Naive thymus-derived CD8-positive, alpha-beta T cell (primary cell): ENCODE measurements around the gene KLHDC7A. TPM values are rescaled to one million over a fixed set of nuclear protein-coding genes. Genes with fewer than 3 reads are reported as not detected.
A peak's percentile ranks its signal among the peaks of the same experiment; 100 is the strongest.
"Not testable (repeated sequence)": the region's sequence is repeated elsewhere in the genome, so short reads cannot be mapped to it uniquely, and the experiment has no call there.

Experiments
- ATAC-seq, 2 donors: fragments of 150-1000 bp; cut with Tn5 transposase in 1 of 2; sonication (Bioruptor Pico), chemical (Tn5 transposase) in 1 of 2; 1 replicate in 1 of 2; 2 replicates in 1 of 2; pipeline ENCODE4 v1.10.0; 2021; ENCODE audit warnings: mild to moderate bottlenecking in 2 of 2, moderate library complexity in 2 of 2
- POLR2A ChIA-PET: fragments of 350-600 bp; sonication (Branson Sonifier 250); formaldehyde crosslinking; loops from one replicate; lab custom pipeline; 2021; ENCODE audit warnings: antibody characterized with exemption; lab: Charles Lee
- DNase-seq, 10 donors: peaks; one replicate each; pipeline versions ENCODE4 v3.0.0 to v3.0.0-alpha.2; 2020 to 2022
- H3K27ac Mint-ChIP-seq, 10 donors: one replicate each; pipeline ENCODE4 v1.8.0; 2020 to 2022; ENCODE audit warnings: mild to moderate bottlenecking in 10 of 10, mixed read lengths in 10 of 10, moderate library complexity in 4 of 10, inconsistent platforms in 1 of 10
- H3K27me3 Mint-ChIP-seq, 5 donors: one replicate each; pipeline ENCODE4 v1.8.0; 2021 to 2022; ENCODE audit warnings: mixed read lengths in 5 of 5
- H3K36me3 Mint-ChIP-seq, 3 donors: one replicate each; pipeline ENCODE4 v1.8.0; 2020 to 2022; ENCODE audit warnings: mixed read lengths in 3 of 3, mild to moderate bottlenecking in 2 of 3, inconsistent platforms in 1 of 3
- H3K4me1 Mint-ChIP-seq, 4 donors: one replicate each; pipeline ENCODE4 v1.8.0; 2021 to 2022; ENCODE audit warnings: mixed read lengths in 4 of 4
- H3K4me3 Mint-ChIP-seq, 10 donors: one replicate each; pipeline ENCODE4 v1.8.0; 2020 to 2022; ENCODE audit warnings: mild to moderate bottlenecking in 10 of 10, mixed read lengths in 10 of 10, moderate library complexity in 6 of 10, inconsistent platforms in 1 of 10
- H3K9me3 Mint-ChIP-seq, 9 donors: one replicate each; pipeline ENCODE4 v1.8.0; 2020 to 2022; ENCODE audit warnings: mixed read lengths in 9 of 9, mild to moderate bottlenecking in 3 of 9, inconsistent platforms in 1 of 9, moderate library complexity in 1 of 9
- polyA plus RNA-seq, 3 donors: library from polyadenylated mRNA; unstranded; fragments of 300-500 nt; fragmentation: Illumina TruSeq; gene quantifications; one replicate each; pipeline ENCODE4 v1.2.3, GENCODE V29; 2021
- total RNA-seq, 8 experiments: library from RNA in 2 of 8; stranded (reverse) in 2 of 8; gene quantifications; one replicate each; pipeline ENCODE4 v1.2.3 and lab custom pipeline; 2021 to 2026

KLHDC7A gene
- total and polyA plus RNA-seq, 5 experiments from 2014 or later = not detected

DNA sequence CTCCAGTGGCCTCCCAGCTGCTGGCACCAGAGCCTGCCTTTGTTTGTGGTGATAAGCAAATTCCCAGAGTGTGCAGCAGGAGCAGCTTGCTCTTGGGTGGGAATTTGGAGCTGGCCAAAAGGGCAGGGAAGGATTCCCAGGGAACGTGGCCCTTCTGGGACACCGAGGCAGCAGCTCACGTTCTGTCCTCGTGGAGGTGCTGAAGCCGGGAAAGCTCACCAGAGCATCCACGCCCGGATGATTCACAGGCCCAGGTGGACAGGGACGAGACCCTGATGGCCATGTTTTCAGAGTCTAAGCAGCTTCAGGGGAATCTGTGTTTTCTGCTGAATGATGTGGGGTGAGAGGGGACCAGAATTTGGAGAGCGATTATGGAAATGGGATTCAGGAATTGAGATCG is 19.1 kb upstream of the KLHDC7A start:
- Mint-ChIP-seq H3K27me3 (peaks cover 21 to 60% (median 32%) of the 10 kb centered on the region in 5 donors), H3K27ac (no peak overlapping the region), H3K4me3 (no peak overlapping the region), H3K4me1 (no peaks in the 10 kb centered on the region), H3K9me3 (no peaks in the 10 kb centered on the region), H3K36me3 (no peaks in the 10 kb centered on the region)
- ATAC-seq (no peak), DNase-seq (no peak)
- POLR2A ChIA-PET = no interaction called here

DNA sequence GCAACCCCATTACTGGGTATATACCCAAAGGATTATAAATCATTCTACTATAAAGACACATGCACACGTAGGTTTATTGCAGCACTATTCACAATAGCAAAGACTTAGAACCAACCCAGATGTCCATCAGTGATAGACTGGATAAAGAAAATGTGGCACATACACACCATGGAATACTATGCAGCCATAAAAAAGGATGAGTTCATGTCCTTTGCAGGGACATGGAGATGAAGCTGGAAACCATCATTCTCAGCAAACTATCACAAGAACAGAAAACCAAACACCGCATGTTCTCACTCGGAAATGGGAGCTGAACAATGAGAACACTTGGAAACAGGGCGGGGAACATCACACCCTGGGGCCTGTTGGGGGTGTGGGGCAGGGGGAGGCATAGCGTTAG is 18.2 kb upstream of the KLHDC7A start:
- H3K4me1 Mint-ChIP-seq, H3K9me3 Mint-ChIP-seq, H3K27ac Mint-ChIP-seq, H3K4me3 Mint-ChIP-seq, DNase-seq, ATAC-seq, POLR2A ChIA-PET, H3K36me3 Mint-ChIP-seq: not testable (repeated sequence)
- H3K27me3 Mint-ChIP-seq = peaks cover 18 to 59% (median 29%) of the 10 kb centered on the region in 5 donors

GRCh38 chr1:18463063-18463462 is 17.7 kb upstream of the KLHDC7A start:
- Mint-ChIP-seq H3K27me3 (peaks cover 15 to 55% (median 27%) of the 10 kb centered on the region in 5 donors), H3K36me3 (no peaks in the 10 kb centered on the region), H3K9me3 (no peaks in the 10 kb centered on the region), H3K4me3 (no peak overlapping the region), H3K4me1 (no peaks in the 10 kb centered on the region), H3K27ac (no peak overlapping the region)
- ATAC-seq (no peak), DNase-seq (no peak)
- POLR2A ChIA-PET = no interaction called here

- no peaks in the 10 kb centered on the region for H3K36me3 Mint-ChIP-seq
- DNase-seq = no peak
- H3K4me3 Mint-ChIP-seq = no peak overlapping the region
- POLR2A ChIA-PET = no interaction called here
- H3K9me3 Mint-ChIP-seq = no peaks in the 10 kb centered on the region
- peaks cover 10 to 55% (median 31%) of the 10 kb centered on the region in 5 donors for H3K27me3 Mint-ChIP-seq
- H3K4me1 Mint-ChIP-seq = no peaks in the 10 kb centered on the region
- no peak overlapping the region for H3K27ac Mint-ChIP-seq
- ATAC-seq = no peak
Measured at GRCh38 chr1:18463984-18464664, 16.6 kb upstream of the KLHDC7A start.

GRCh38 chr1:18464665-18465050 is 16.1 kb upstream of the KLHDC7A start:
- POLR2A ChIA-PET = interaction anchor here (0.6 kb wide), 1 partner anchor 1170 kb away, joined by 3 read pairs; no protein-coding TSS in a partner anchor
- no peak overlapping the region for H3K27ac Mint-ChIP-seq
- no peak for DNase-seq

DNA sequence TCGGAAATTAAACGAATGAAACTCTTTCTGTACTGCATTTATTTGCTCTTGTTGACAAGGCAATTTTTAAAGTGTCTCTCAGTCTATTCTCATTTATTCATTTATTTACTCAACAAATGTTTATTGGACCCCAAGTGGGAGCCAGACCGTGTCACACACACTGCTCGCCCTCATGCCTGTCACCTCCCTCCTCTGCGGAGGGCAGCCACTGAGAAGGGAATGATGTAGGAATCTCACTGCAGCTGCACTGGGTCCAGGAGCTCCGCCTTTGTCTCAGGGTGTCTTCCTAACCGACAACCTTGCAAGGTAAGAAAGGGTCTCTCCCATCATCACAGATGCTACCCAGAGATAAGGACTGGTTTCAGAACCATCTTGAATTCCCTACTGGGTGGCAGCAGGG is 14.1 kb upstream of the KLHDC7A start:
- H3K27me3 Mint-ChIP-seq = peaks cover 5 to 32% (median 14%) of the 10 kb centered on the region in 5 donors
- DNase-seq (no peak), ATAC-seq (no peak)
- H3K4me3 Mint-ChIP-seq = no peak overlapping the region
- no peaks in the 10 kb centered on the region for H3K9me3 Mint-ChIP-seq
- no peak overlapping the region for H3K27ac Mint-ChIP-seq
- POLR2A ChIA-PET = no interaction called here
- no peaks in the 10 kb centered on the region for H3K36me3 Mint-ChIP-seq
- H3K4me1 Mint-ChIP-seq = no peaks in the 10 kb centered on the region

More at GRCh38 chr1:18464665-18465050, 16.1 kb upstream of the KLHDC7A start:
- no peaks in the 10 kb centered on the region for H3K9me3 Mint-ChIP-seq
- no peaks in the 10 kb centered on the region for H3K4me1 Mint-ChIP-seq
- no peak for ATAC-seq
- peaks cover 8 to 52% (median 25%) of the 10 kb centered on the region in 5 donors for H3K27me3 Mint-ChIP-seq
- no peak overlapping the region for H3K4me3 Mint-ChIP-seq
- H3K36me3 Mint-ChIP-seq = no peaks in the 10 kb centered on the region

- POLR2A ChIA-PET = no interaction called here
- Mint-ChIP-seq H3K4me3 (no peak overlapping the region), H3K36me3 (no peaks in the 10 kb centered on the region), H3K4me1 (no peaks in the 10 kb centered on the region), H3K27me3 (peaks cover 6 to 23% (median 14%) of the 10 kb centered on the region in 5 donors), H3K9me3 (no peaks in the 10 kb centered on the region), H3K27ac (no peak overlapping the region)
- no peak for DNase-seq
- no peak for ATAC-seq
Measured at GRCh38 chr1:18468570-18468969, 12.2 kb upstream of the KLHDC7A start.

DNA sequence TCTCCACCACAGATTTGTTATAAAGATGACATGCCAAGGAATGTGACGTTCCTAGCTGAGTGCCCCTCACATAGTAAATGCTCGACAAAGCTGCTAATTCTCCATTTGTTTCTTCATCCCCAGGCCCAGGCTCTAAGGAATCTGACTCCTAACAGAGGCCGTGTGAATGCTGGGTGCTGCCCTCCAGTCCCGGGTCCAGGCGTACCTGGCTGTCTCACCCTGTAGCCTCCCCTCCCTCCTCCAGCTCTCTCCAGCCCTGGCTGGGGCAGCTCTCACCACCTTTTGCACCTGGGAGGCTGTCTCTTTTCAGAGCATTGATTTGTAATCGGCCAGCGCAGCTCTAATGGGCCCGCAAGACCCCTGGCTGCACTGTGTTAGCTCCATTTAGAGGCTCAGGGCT is 11.2 kb upstream of the KLHDC7A start:
- Mint-ChIP-seq H3K4me1 (no peaks in the 10 kb centered on the region), H3K27me3 (peaks cover 4 to 23% (median 14%) of the 10 kb centered on the region in 5 donors), H3K36me3 (no peaks in the 10 kb centered on the region), H3K4me3 (no peak overlapping the region), H3K27ac (no peak overlapping the region), H3K9me3 (no peaks in the 10 kb centered on the region)
- POLR2A ChIA-PET = no interaction called here
- ATAC-seq = no peak
- no peak for DNase-seq

GRCh38 chr1:18470671-18471355 is 9.9 kb upstream of the KLHDC7A start:
- Mint-ChIP-seq H3K4me1 (no peaks in the 10 kb centered on the region), H3K9me3 (no peaks in the 10 kb centered on the region), H3K27me3 (peaks cover 6 to 27% (median 13%) of the 10 kb centered on the region in 5 donors), H3K36me3 (no peaks in the 10 kb centered on the region), H3K4me3 (no peak overlapping the region), H3K27ac (no peak overlapping the region)
- ATAC-seq = no peak
- no peak for DNase-seq
- POLR2A ChIA-PET = no interaction called here

DNA sequence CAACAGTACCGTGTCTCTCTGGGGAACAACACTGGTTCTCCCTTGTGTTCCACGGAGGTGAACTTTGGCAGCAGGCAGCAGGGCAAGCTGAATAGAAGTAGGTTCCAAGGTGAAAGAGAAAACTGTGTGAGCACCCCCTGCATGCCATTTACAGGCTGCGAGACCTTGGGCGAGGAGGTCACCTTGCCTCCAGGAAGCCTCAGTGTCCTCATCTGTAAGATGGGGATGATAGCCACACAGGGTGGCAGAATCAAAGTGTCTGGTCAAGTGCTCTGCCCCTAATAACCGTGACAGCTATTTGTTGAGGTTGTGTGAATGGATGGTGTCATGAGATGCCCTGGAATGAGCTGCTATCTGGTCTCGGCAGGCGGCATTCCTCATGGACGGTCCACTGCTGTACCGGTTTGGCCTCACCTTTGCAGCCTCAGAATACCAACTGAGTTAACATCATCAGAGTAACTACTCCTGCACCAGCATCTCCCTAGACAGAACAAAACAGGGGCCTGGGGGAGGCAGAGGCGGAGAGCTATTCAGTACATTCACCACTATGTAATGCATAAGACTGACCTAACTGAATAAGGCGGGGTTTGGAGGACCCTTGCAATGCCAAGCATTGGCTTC is 7.4 kb upstream of the KLHDC7A start:
- DNase-seq = no peak
- POLR2A ChIA-PET = no interaction called here
- H3K4me1 Mint-ChIP-seq = no peaks in the 10 kb centered on the region
- H3K36me3 Mint-ChIP-seq = no peaks in the 10 kb centered on the region
- no peak overlapping the region for H3K4me3 Mint-ChIP-seq
- H3K27ac Mint-ChIP-seq = no peak overlapping the region
- no peak for ATAC-seq
- peaks cover 7 to 27% (median 13%) of the 10 kb centered on the region in 5 donors for H3K27me3 Mint-ChIP-seq
- no peaks in the 10 kb centered on the region for H3K9me3 Mint-ChIP-seq

- Mint-ChIP-seq H3K9me3 (no peaks in the 10 kb centered on the region), H3K27ac (no peak overlapping the region), H3K27me3 (peaks cover 6 to 21% (median 13%) of the 10 kb centered on the region in 5 donors), H3K36me3 (no peaks in the 10 kb centered on the region), H3K4me3 (no peak overlapping the region), H3K4me1 (peaks cover 0 to 8% (median 0%) of the 10 kb centered on the region in 4 donors)
- DNase-seq = no peak
- ATAC-seq = no peak
- POLR2A ChIA-PET = no interaction called here
Measured at GRCh38 chr1:18474559-18475175, 6.1 kb upstream of the KLHDC7A start.

DNA sequence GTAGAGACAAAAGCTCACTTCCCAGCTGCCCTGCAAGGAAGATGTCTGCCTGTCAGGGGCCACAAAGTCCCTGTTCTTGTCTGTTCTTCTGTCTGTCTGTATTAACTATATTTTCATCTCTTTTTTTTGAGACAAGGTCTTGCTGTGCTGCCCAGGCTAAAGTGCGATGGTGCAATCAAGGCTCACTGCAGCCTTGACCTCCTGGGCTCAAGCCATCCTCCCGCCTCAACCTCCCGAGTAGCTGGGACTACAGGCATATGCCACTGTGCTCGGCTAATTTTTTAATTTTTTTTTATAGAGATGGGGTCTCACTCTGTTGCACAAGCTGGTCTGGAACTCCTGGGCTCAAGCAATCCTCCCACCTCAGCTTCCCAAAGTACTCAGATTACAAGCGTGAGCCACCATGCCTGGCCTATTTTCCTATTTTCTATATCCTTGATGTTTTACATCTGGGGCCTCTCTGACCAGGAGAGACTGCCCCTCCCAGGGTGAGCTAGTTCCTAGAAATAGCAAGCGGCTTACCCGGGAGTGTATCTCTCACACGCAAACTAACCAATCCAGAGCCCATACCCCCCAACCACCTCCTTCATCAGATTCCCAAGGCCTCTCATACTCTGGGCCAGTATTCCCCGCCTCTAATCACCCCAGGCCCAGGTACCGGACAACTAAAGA is 5.4 kb upstream of the KLHDC7A start:
- no peaks in the 10 kb centered on the region for H3K9me3 Mint-ChIP-seq
- no peak overlapping the region for H3K4me3 Mint-ChIP-seq
- ATAC-seq (no peak), DNase-seq (no peak)
- H3K36me3 Mint-ChIP-seq = no peaks in the 10 kb centered on the region
- H3K27me3 Mint-ChIP-seq = peaks cover 8 to 27% (median 12%) of the 10 kb centered on the region in 5 donors
- peaks cover 0 to 9% (median under 1%) of the 10 kb centered on the region in 4 donors for H3K4me1 Mint-ChIP-seq
- peak overlapping the region in 1 of 10 donors; percentile 36 for H3K27ac Mint-ChIP-seq
- POLR2A ChIA-PET = no interaction called here
